B cell (primary cell): Measurements from ENCODE around the gene SSX2IP. TPM values are rescaled to one million over a fixed set of nuclear protein-coding genes. Genes with fewer than 3 reads are reported as not detected.

Experiments
- ATAC-seq: fragments of 200-7000 bp; cut with Tn5 transposase; one replicate; pipeline ENCODE4 v1.10.0; 2021; ENCODE audit warnings: low read depth, mild to moderate bottlenecking, moderate number of reproducible peaks, moderate library complexity
- CTCF ChIA-PET: fragments of 350-600 bp; sonication (Branson Sonifier 250); formaldehyde crosslinking; loops from one replicate; lab custom pipeline; 2021; ENCODE audit warnings: antibody characterized with exemption, inconsistent platforms; lab: Charles Lee
- POLR2A ChIA-PET: fragments of 350-600 bp; sonication (Branson Sonifier 250); formaldehyde crosslinking; loops from one replicate; lab custom pipeline; 2021; ENCODE audit warnings: antibody characterized with exemption; lab: Charles Lee
- DNase-seq: peaks from one replicate; pipeline ENCODE4 v3.0.0; 2013
- H2AFZ ChIP-seq: 2 replicates; pipeline ENCODE4 v1.6.1; 2012; ENCODE audit warnings: mild to moderate bottlenecking, low read depth, low read length; ENCODE audit not compliant: insufficient read depth, poor library complexity, severe bottlenecking
- H3K27ac ChIP-seq, 2 donors: 1 replicate in 1 of 2; 2 replicates in 1 of 2; pipeline ENCODE4 v1.5.1; 2012 to 2013; ENCODE audit warnings: low read length in 2 of 2, mild to moderate bottlenecking in 2 of 2, moderate library complexity in 1 of 2
- H3K27me3 ChIP-seq, 4 experiments: fragments of 200-600 bp in 1 of 4; sonication (generic) in 1 of 4; replicated peaks in 1 of 4; 1 replicate in 2 of 4; 2 replicates in 2 of 4; pipeline versions ENCODE4 v1.6.1 to v1.7.0; 2013 to 2016; ENCODE audit warnings: low read length in 3 of 4, mild to moderate bottlenecking in 2 of 4, mixed read lengths in 1 of 4, moderate library complexity in 1 of 4; ENCODE audit not compliant: insufficient read depth in 4 of 4, control insufficient read depth in 3 of 4; ENCODE audit errors: control extremely low read depth in 1 of 4
- H3K36me3 ChIP-seq, 2 experiments: replicated peaks in 1 of 2; 1 replicate in 1 of 2; 2 replicates in 1 of 2; pipeline versions ENCODE4 v1.6.1 to v1.7.1; 2013; ENCODE audit warnings: low read length in 1 of 2; ENCODE audit not compliant: insufficient read depth in 2 of 2, control insufficient read depth in 1 of 2; ENCODE audit errors: control extremely low read depth in 1 of 2, extremely low read depth in 1 of 2
- H3K4me1 ChIP-seq, 2 donors: fragments of 200-600 bp in 1 of 2; sonication (generic) in 1 of 2; 1 replicate in 1 of 2; 2 replicates in 1 of 2; pipeline versions ENCODE4 v1.5.1 to v1.6.1; 2013 to 2017; ENCODE audit warnings: low read length in 2 of 2; ENCODE audit not compliant: control insufficient read depth in 2 of 2, insufficient read depth in 2 of 2
- H3K4me2 ChIP-seq: replicated peaks from 2 replicates; pipeline ENCODE3; 2012; ENCODE audit warnings: mild to moderate bottlenecking, low read depth, low read length; ENCODE audit not compliant: poor library complexity, severe bottlenecking
- H3K4me3 ChIP-seq, 5 experiments: fragments of 200-600 bp in 1 of 5; sonication (generic) in 1 of 5; 1 replicate in 3 of 5; 2 replicates in 2 of 5; pipeline versions ENCODE4 v1.5.1 to v1.7.0; 2011 to 2016; ENCODE audit warnings: low read length in 4 of 5, mild to moderate bottlenecking in 4 of 5, low read depth in 2 of 5, control low read depth in 1 of 5, moderate library complexity in 1 of 5; ENCODE audit not compliant: insufficient read depth in 1 of 5; ENCODE audit errors: control extremely low read depth in 1 of 5, extremely low read depth in 1 of 5
- H3K79me2 ChIP-seq: fragments of 200-600 bp; sonication (generic); one replicate; pipeline ENCODE4 v1.6.0; 2016; ENCODE audit warnings: low read length; ENCODE audit not compliant: control insufficient read depth, insufficient read depth
- H3K9ac ChIP-seq: fragments of 200-600 bp; sonication (generic); 2 replicates; pipeline ENCODE4 v1.6.1; 2017; ENCODE audit warnings: mild to moderate bottlenecking, low read length, moderate library complexity
- H3K9me3 ChIP-seq, 3 donors: one replicate each; pipeline versions ENCODE4 v1.6.1 to v1.7.1; 2013; ENCODE audit warnings: low read length in 2 of 3; ENCODE audit not compliant: control insufficient read depth in 2 of 3, insufficient read depth in 1 of 3; ENCODE audit errors: control extremely low read depth in 1 of 3
- H4K20me1 ChIP-seq: 2 replicates; pipeline ENCODE4 v1.6.0; 2012; ENCODE audit warnings: mild to moderate bottlenecking, low read length; ENCODE audit not compliant: insufficient read depth, control insufficient read depth, poor library complexity, severe bottlenecking
- H3K27ac Mint-ChIP-seq: one replicate; pipeline ENCODE4 v1.8.0; 2021; ENCODE audit warnings: mixed read lengths
- H3K27me3 Mint-ChIP-seq: one replicate; pipeline ENCODE4 v1.8.0; 2021; ENCODE audit warnings: mixed read lengths
- H3K4me1 Mint-ChIP-seq: one replicate; pipeline ENCODE4 v1.8.0; 2021; ENCODE audit warnings: mixed read lengths
- H3K4me3 Mint-ChIP-seq: one replicate; pipeline ENCODE4 v1.8.0; 2021; ENCODE audit warnings: mixed read lengths
- H3K9me3 Mint-ChIP-seq: one replicate; pipeline ENCODE4 v1.8.0; 2022; ENCODE audit warnings: mixed read lengths; ENCODE audit not compliant: insufficient read depth
- EZH2 ChIP-seq: IDR thresholded peaks from 2 replicates; pipeline ENCODE4 v1.6.1; 2012; ENCODE audit warnings: borderline replicate concordance, low read depth, mild to moderate bottlenecking, moderate library complexity, low read length; ENCODE audit not compliant: insufficient read depth, poor library complexity, severe bottlenecking
- WGBS: methylation state at CpG from one replicate; pipeline ENCODE4 v1.1.5; 2013; ENCODE audit warnings: missing lambda C conversion rate; ENCODE audit not compliant: insufficient coverage; 5-methylcytosine and 5-hydroxymethylcytosine counted together
- intact Hi-C: fragments of 100-400 bp; cut with micrococcal nuclease; formaldehyde crosslinking; loops from one replicate; pipeline ENCODE4 v1.10.0; 2022
- polyA minus RNA-seq: library from RNA; depleted of rRNA, polyadenylated mRNA; stranded (reverse); fragments of >200 nt; gene quantifications from 2 replicates; pipeline ENCODE4 v1.2.3, GENCODE V29; 2012
- polyA plus RNA-seq: library from polyadenylated mRNA; depleted of rRNA; stranded (reverse); fragments of >200 nt; gene quantifications from 2 replicates; pipeline ENCODE4 v1.2.3, GENCODE V29; 2012
- total RNA-seq, 2 donors: library from RNA; stranded (reverse); fragments of 120-200 nt in 1 of 2; gene quantifications; 1 replicate in 1 of 2; 2 replicates in 1 of 2; pipeline versions ENCODE4 v1.2.3 to v1.2.4, GENCODE V29; 2013 to 2022
- TF ChIP-seq, protein P1 (sequence below): fragments of 200-600 bp; IDR thresholded peaks from one replicate; pipeline ENCODE4 v1.8.0; 2022; ENCODE audit warnings: antibody characterized with exemption, mild to moderate bottlenecking

Gene SSX2IP
- total RNA-seq: 7.1 and 10.3 TPM in 2 replicates
- total RNA-seq (2013): 9.6 TPM
- polyA plus RNA-seq: 0.95 and 2.4 TPM in 2 replicates
- polyA minus RNA-seq: 0.51 and 1.7 TPM in 2 replicates

- peak within 1 kb of the TSS; percentile 87 for H3K4me2 ChIP-seq
- under 1% methylated on average over 68 of the region's 68 CpGs for WGBS
- H3K9ac ChIP-seq: peak within 1 kb of the TSS; percentile 83
- peak within 1 kb of the TSS; percentile 62 for H3K27ac Mint-ChIP-seq
- H3K27me3 Mint-ChIP-seq: no peaks in the 10 kb centered on the region
- peak within 1 kb of the TSS; percentile 71 to 93 (median 85) for H3K4me3 ChIP-seq
- intact Hi-C loops: loop anchor here (1.0 to 5.0 kb wide), 9 partner anchors 70 to 1017 kb away; partner anchors contain the start of genes BCL10, CTBS, GNG5 and MCOLN2
- H2AFZ ChIP-seq: peak within 1 kb of the TSS; percentile 97
- peak within 1 kb of the TSS; percentile 56 to 64 for H3K27ac ChIP-seq
- H3K4me1 Mint-ChIP-seq: peaks cover 27% of the 10 kb centered on the region
- H3K4me3 Mint-ChIP-seq: peak within 1 kb of the TSS; percentile 80
- no peak for TF ChIP-seq EZH2
- TF ChIP-seq, protein P1, sequence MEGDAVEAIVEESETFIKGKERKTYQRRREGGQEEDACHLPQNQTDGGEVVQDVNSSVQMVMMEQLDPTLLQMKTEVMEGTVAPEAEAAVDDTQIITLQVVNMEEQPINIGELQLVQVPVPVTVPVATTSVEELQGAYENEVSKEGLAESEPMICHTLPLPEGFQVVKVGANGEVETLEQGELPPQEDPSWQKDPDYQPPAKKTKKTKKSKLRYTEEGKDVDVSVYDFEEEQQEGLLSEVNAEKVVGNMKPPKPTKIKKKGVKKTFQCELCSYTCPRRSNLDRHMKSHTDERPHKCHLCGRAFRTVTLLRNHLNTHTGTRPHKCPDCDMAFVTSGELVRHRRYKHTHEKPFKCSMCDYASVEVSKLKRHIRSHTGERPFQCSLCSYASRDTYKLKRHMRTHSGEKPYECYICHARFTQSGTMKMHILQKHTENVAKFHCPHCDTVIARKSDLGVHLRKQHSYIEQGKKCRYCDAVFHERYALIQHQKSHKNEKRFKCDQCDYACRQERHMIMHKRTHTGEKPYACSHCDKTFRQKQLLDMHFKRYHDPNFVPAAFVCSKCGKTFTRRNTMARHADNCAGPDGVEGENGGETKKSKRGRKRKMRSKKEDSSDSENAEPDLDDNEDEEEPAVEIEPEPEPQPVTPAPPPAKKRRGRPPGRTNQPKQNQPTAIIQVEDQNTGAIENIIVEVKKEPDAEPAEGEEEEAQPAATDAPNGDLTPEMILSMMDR: no peak
- peak; percentile 86 for ATAC-seq
- H3K4me1 ChIP-seq: peaks cover 12 to 24% of the 10 kb centered on the region in 2 donors
- peak; percentile 97 for DNase-seq
- H3K79me2 ChIP-seq: peaks cover 11% of the 10 kb centered on the region
- no peaks in the 10 kb centered on the region for H4K20me1 ChIP-seq
- no peaks in the 10 kb centered on the region for H3K36me3 ChIP-seq
- CTCF ChIA-PET: no interaction called here
- no peaks in the 10 kb centered on the region for H3K9me3 Mint-ChIP-seq
- no peaks in the 10 kb centered on the region for H3K9me3 ChIP-seq
- POLR2A ChIA-PET: no interaction called here
- H3K27me3 ChIP-seq: no peaks in the 10 kb centered on the region
These were observed at the start of gene SSX2IP for GRCh38 chr1:84690397-84691121. Gene SSX2IP (minus strand): TSS chr1:84690461. CDS start chr1:84671219, 19,242 bp downstream.

- DNase-seq (no peak), ATAC-seq (no peak)
- H3K27ac Mint-ChIP-seq: no peak overlapping the region
- 96% methylated on average over 9 of the region's 13 CpGs for WGBS
- ChIA-PET POLR2A (no interaction called here), CTCF (interaction anchor here (0.7 kb wide), 1 partner anchor 15 kb away, joined by 3 read pairs; no protein-coding TSS in a partner anchor)
- Histone ChIP-seq H3K9me3 (no peaks in the 10 kb centered on the region), H3K36me3 (no peaks in the 10 kb centered on the region), H3K4me3 (no peak overlapping the region), H4K20me1 (no peaks in the 10 kb centered on the region), H3K79me2 (no peaks in the 10 kb centered on the region), H2AFZ (no peak overlapping the region), H3K4me2 (no peak overlapping the region), H3K27me3 (peaks cover 0 to 4% (median 0%) of the 10 kb centered on the region in 4 experiments), H3K9ac (no peak overlapping the region), H3K27ac (no peak overlapping the region), H3K4me1 (no peaks in the 10 kb centered on the region)
- H3K4me1 Mint-ChIP-seq: no peaks in the 10 kb centered on the region
- H3K9me3 Mint-ChIP-seq: no peaks in the 10 kb centered on the region
- intact Hi-C loops: no loop called here
- TF ChIP-seq, protein P1: no peak
- no peak for TF ChIP-seq EZH2
- peaks cover 24% of the 10 kb centered on the region for H3K27me3 Mint-ChIP-seq
- no peak overlapping the region for H3K4me3 Mint-ChIP-seq
These were observed 48.0 kb upstream of the SSX2IP start for GRCh38 chr1:84738237-84738636.
